Measurements from ENCODE around the gene ACSS1.

DNA sequence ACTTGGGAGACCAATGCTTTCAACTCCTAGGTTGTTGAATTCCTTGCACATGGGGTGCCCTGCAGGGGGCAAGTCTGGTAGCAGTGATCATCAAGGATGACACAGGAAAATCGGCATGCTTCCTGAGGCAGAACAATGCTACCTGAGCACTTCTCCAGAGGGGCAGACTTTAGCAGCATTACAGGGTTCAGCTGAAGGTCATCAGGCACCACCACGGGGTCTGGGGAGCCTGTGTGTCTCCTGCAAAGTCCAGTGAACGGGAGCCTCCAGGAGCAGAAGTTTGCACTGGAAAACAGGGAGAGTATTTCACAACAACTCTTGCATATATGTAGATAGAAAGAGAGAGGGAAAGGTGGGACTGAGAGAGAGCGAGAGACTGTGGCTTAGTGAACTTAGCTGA is 13.8 kb upstream of the ACSS1 start:
- TF ChIP-seq CTCF (IDR thresholded peaks at IDR 0.05; ENCODE audit: insufficient read depth, low read length), result no peak
- no peak for TF ChIP-seq REST (IDR thresholded peaks at IDR 0.05; ENCODE audit: insufficient replicate concordance, low read depth)
- no peak for TF ChIP-seq POLR2AphosphoS5 (IDR thresholded peaks at IDR 0.05; ENCODE audit: low read depth)
- no peak for TF ChIP-seq GABPA (IDR thresholded peaks at IDR 0.05; ENCODE audit: low read depth)
